HG02610 (cell line): ENCODE results near the gene MBOAT2.

Experiments
- ATAC-seq: cut with Tn5 transposase; IDR thresholded peaks from one replicate; pipeline ENCODE4 v1.9.1; 2021; ENCODE audit warnings: mild to moderate bottlenecking, moderate library complexity; ENCODE audit not compliant: unreplicated experiment

MBOAT2 gene

GRCh38 chr2:8836971-8837794 lies 166.3 kb downstream of the MBOAT2 start, which contains the start of gene KIDINS220:
KIDINS220 (minus strand) TSS chr2:8837613; CDS start chr2:8827093, 10,520 bp downstream.
- peak; percentile 90 for ATAC-seq

- no peak for ATAC-seq
These were observed 168.2 kb downstream of the MBOAT2 start for GRCh38 chr2:8835279-8835678.

GRCh38 chr2:8833853-8834252 lies 169.6 kb downstream of the MBOAT2 start:
- no peak for ATAC-seq

GRCh38 chr2:8831516-8831915 lies 172.0 kb downstream of the MBOAT2 start:
- ATAC-seq, result no peak

- no peak for ATAC-seq
These were observed 175.8 kb downstream of the MBOAT2 start for GRCh38 chr2:8827729-8828128.

- ATAC-seq, result no peak
These were observed 181.3 kb downstream of the MBOAT2 start for GRCh38 chr2:8822218-8822617.

- ATAC-seq, result no peak
These were observed 181.9 kb downstream of the MBOAT2 start for GRCh38 chr2:8821276-8822217.

- no peak for ATAC-seq
These were observed 183.5 kb downstream of the MBOAT2 start for GRCh38 chr2:8819948-8820347.

- no peak for ATAC-seq
These were observed 184.3 kb downstream of the MBOAT2 start for GRCh38 chr2:8819194-8819593.

GRCh38 chr2:8817221-8817620 lies 186.3 kb downstream of the MBOAT2 start:
- no peak for ATAC-seq

- ATAC-seq, result no peak
These were observed 196.4 kb downstream of the MBOAT2 start for GRCh38 chr2:8806885-8807704.

GRCh38 chr2:8805278-8806210 lies 197.9 kb downstream of the MBOAT2 start:
- ATAC-seq, result no peak

- peak; percentile 99 for ATAC-seq
These were observed 199.7 kb downstream of the MBOAT2 start for GRCh38 chr2:8803658-8804379.

GRCh38 chr2:8802741-8803140 lies 200.7 kb downstream of the MBOAT2 start:
- no peak for ATAC-seq
